HG03159 (cell line): ENCODE results near the gene KRTAP10-10.
"Not testable (repeated sequence)": the region's sequence is repeated elsewhere in the genome, so short reads cannot be mapped to it uniquely, and the experiment has no call there.

Source experiments
- ATAC-seq: cut with Tn5 transposase; IDR thresholded peaks from one replicate; pipeline ENCODE4 v1.9.1; 2021; ENCODE audit warnings: mild to moderate bottlenecking, moderate library complexity; ENCODE audit not compliant: unreplicated experiment

KRTAP10-10 gene

DNA sequence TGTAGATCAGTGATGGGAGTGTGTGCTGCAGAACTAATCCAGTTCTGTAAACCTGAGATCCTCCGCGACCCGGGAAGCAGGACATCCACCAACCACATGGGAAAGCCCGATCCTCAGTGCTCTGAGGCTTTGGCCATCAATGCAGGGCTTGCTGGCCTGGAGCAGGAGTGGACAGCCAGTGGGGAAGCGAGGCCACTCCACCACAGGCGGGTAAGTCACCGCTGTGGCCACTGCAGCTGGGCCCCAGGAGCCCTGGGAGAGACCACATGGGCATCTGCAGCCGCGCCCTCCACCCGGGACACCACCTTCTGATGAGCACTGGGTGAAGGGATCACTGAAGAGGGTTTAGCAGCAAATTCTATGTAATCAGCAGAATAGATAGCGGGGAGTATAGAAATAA, 44.0 kb downstream of the KRTAP10-10 start:
- no peak for ATAC-seq

DNA sequence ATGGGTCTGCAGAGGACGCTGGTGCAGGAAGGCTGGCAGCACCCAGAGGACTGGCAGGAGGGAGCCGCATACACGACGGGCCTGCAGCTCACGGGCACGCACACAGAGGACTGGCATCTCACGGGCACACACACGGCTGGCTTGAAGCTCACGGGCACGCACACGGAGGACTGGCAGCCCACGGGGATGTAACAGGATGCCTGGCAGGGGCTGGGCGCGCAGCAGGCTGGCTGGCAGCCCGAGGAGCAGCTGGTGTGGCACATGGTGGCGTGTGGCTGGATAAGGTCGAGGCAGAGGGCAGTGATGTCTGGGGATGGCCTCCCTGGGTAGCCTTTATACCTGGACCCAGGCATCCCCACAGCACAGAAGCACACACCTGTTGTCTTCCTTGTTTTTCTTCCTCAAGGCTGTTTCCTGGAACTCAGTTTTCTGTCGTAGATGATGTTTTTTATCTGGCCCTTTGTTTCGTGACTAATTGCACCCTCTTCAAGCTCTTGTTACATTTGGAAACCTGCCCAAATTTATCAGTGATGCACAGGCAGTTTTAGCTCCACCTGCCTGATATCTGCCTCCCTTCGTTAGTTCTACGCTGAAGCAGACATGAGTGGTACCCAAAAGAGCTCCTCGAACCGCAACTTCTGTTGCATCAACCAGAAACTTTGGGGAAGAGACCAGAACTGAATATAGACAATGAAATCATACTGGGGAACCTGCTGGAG, 44.9 kb downstream of the KRTAP10-10 start, which contains the start of gene KRTAP12-1:
Gene KRTAP12-1, minus strand, starts transcription at position 303 of the 719 bp plus-strand sequence. Its CDS starts 40 bp downstream, at position 263.
- no peak for ATAC-seq

DNA sequence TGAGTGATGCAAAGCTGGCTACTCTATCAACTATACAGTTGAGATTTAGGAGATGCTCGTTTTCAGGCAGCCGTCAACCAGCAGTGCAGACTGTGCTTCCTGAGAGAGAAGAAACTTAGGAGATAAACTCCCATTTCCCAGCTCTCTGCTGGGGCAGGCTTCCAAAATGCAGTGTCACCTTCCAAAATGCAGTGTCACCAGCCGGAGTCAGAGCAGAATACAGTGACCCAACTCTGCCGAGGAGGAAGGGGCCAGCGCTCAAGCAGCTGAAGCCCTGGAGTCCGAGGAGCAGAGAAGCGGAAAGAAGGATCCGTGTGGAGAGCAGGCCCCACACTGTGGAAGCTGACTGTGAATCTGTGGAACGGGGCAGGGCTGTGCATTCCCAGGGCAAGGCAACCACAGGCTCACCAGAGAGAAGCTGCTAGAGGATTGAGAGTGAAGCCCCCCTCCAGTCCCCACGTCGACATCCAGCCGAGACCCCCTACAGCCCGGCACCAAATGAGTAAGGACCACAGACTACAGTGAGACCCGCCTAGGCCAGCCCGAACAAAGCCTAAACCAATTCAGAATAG, 45.5 kb downstream of the KRTAP10-10 start:
- no peak for ATAC-seq

DNA sequence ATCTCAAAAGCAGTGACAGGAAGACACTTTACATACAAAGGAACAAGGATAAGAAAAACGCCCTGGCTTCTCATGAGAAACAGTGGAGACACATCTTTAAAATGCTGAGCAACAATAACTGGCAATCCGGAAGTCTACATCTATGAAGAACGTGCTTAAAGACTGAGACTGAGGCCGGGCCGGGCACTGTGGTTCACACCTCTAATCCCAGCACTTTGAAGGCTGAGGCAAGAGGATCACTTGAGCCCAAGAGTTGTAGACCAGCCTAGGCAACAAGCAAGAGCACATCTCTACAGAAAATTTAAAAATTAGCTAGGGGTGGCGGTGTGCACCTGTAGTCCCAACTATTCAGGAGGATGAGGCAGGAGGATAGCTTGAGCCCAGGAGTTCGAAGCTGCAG, 46.9 kb downstream of the KRTAP10-10 start:
- ATAC-seq, result no peak

DNA sequence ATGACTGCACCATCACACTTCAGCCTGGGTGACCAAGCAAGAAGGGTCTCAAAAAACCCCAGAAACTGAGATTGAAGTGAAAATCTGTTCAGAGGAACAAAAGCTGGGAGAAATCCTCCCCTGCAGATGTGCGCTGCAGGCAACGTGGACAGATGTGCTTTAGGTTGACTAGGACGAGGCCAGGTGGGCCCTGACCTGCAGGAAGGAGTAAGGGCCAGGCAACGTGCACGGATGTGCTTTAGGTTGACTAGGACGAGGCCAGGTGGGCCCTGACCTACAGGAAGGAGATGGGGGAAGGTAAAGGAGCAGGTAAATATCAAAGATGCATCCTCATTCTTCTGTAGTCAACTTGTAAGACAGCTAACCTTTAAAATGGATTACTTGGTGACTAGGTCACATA, 47.3 kb downstream of the KRTAP10-10 start:
- ATAC-seq, result no peak

DNA sequence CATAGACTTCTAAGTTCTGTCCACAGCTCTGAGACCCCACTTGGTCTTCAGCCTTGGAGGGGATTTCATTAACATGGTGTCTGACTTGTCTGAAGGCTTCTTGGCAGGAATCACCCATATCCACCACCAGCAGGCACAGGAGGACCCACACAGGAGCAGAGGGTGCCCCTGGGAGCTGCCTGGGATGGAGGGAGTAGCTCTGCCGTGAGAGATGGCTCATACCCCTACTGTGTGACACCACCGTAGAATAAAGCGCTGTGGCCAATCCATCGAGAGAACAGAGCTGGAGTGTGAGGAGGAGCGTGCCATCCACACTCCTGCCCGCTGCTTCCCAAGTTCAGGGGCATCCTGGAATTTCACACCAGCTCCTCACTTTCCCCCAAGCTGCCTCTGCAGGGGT, 47.9 kb downstream of the KRTAP10-10 start:
- not testable (repeated sequence) for ATAC-seq

DNA sequence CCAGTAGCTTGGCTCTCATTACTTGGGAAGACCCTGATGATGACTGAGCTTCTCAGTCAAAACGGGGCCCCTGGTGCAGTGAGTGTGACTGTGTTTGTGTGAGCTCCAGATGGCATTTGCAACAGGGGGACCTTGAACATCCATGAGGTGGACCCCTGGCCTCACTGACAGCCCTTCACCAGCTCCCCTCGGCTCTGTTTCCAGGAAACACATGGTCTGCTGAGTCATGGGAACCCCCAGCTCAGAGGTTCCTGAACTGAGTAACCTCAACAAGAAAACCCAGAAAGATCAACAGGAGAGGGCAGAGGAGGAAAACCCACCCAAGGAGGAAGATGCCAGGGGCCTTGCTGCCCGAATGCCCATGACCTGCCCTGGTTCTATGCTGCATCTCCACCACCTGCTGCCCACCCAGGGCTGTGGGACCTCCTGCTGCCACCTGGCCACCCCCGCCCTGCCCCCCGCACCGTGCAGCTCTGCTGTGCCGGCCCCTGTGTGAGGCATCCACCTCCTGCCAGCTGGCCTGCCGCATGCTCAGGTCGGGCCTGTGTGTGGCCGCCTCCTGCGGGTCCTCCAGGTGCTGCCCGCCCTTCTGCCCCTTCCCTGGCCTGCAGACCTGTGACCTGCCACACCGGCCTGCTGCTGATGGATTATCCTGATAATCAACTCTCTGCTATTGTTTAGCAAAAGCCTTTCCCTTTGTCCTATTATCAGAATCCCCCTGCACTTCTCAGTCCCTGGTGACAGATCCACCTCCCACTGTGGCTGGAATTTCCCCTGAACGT, 49.0 kb downstream of the KRTAP10-10 start:
- ATAC-seq, result no peak

DNA sequence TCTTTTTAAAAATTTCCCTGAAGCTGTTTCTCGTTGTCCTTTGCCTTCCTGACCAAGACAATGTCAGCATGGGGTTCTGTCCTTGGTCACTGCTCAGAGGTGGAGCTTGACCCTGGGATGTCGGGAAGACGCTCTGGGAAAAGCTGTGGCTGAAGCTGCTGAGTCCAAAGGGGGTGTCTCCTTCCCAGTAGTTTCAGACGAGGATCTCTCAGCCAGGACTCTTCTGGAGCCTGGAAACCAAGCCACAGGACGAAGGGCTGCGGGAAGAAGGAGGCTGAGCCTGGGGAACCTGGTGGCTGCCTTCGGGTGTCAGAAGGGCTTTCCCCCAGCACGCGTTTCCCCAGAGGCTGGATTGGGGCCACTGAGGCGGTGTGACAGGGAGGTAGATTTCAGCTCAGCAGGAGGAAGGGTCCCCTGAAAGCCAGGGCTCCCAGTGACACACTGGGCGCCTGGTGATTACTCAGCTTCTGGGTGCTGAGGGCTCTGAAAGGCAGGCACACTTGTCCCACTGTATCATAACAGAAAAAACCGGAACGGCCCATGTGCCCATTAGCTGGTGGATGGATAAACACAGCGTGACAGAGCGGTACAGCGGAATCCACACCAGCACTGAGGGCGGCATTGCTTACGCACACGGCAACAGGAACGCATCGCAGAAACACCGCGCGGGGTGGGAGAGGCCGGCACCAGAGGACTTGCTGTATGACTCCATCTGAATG, 49.8 kb downstream of the KRTAP10-10 start:
- ATAC-seq, result no peak

DNA sequence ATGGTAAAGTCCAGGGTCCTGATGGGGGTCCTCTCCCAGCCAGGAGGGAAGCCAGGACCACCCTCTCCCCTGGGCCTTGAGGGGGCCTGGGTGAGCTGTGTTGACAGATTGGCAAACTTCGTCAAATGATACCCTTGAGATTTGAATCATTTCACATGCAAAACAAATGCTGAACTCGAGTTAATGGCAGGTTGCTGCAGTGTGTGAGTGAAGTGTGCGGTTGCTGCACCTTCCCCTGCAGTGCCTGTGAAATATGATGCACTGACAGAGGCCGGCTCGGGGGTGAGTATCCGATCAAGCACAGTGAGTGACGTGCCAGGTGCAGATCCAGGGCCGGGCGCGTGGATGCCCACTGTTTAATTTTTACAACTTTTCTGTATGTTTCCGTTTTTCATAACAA, 50.5 kb downstream of the KRTAP10-10 start:
- no peak for ATAC-seq
